Measurements from ENCODE around the gene ZBTB20. TPM values are rescaled to one million over a fixed set of nuclear protein-coding genes. Genes with fewer than 3 reads are reported as not detected.

Gene ZBTB20
- polyA plus RNA-seq, 1 of the 3 experiments (the other 2 are of a cell fraction): 0.43 TPM

DNA sequence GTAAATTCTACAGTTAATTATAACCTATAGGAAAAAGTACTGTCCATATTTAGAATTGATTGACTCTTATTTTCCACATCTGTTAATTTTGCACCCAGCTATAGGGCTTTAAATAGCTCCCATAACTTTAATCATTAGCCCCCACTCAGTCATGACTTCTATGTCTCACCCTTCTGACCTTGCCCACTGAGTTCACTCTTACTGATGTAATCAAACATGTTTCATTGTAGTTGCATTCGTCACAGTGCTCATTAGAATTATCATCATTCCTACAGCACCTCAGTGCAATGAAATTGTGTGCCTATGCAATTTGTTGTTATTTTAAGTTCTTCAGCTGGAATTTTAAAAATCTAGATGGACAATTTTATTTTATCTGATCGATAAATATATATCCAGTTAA, 701.9 kb downstream of the ZBTB20 start:
- CTCF ChIA-PET: interaction anchor here (0.8 to 1.2 kb wide), 3 partner anchors 19 to 40 kb away, joined by 3 to 5 read pairs (median 3); no protein-coding TSS in a partner anchor
- no peaks in the 10 kb centered on the region for H3K9me3 ChIP-seq
- no peaks in the 10 kb centered on the region for H3K27me3 ChIP-seq (ENCODE audit: insufficient read depth)
- POLR2A ChIA-PET: no interaction called here
- H3K4me2 ChIP-seq: no peak overlapping the region
- no peaks in the 10 kb centered on the region; the same call in 1 of the 2 replicates for H3K79me2 ChIP-seq (ENCODE audit: insufficient read depth)
- no peaks in the 10 kb centered on the region for H3K9me2 ChIP-seq
- peaks cover 6 to 44% of the 10 kb centered on the region in 2 experiments; a peak in 3 of 4 replicates for H3K4me1 ChIP-seq (ENCODE audit: control insufficient read depth in 1 of 2, insufficient read depth in 2 of 2, low read depth in 1 of 2, low read length in 1 of 2)
- peaks cover 4% of the 10 kb centered on the region for H3F3A ChIP-seq (replicated peaks; ENCODE audit: insufficient read depth)
- H3K36me3 ChIP-seq (replicated peaks in 1 of 2; ENCODE audit: control insufficient read depth in 1 of 2, insufficient read depth in 2 of 2, low read length in 1 of 2): no peaks in the 10 kb centered on the region
- 82% methylated on average over 2 of the region's 2 CpGs for WGBS (ENCODE audit: low lambda C conversion rate)
- no peak overlapping the region for H3K4me3 ChIP-seq (ENCODE audit: low read depth in 2 of 2, low read length in 1 of 2)
- no peak overlapping the region for H2AFZ ChIP-seq (ENCODE audit: low read depth)
- no peak overlapping the region for H3K9ac ChIP-seq
- no peak overlapping the region for H3K27ac ChIP-seq (ENCODE audit: low read depth in 2 of 2, low read length in 1 of 2)
- H4K20me1 ChIP-seq (ENCODE audit: insufficient read depth): peaks cover 5% of the 10 kb centered on the region; the same call in 1 of the 2 replicates
- TF ChIP-seq, protein P1, sequence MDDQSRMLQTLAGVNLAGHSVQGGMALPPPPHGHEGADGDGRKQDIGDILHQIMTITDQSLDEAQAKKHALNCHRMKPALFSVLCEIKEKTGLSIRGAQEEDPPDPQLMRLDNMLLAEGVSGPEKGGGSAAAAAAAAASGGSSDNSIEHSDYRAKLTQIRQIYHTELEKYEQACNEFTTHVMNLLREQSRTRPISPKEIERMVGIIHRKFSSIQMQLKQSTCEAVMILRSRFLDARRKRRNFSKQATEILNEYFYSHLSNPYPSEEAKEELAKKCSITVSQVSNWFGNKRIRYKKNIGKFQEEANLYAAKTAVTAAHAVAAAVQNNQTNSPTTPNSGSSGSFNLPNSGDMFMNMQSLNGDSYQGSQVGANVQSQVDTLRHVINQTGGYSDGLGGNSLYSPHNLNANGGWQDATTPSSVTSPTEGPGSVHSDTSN (IDR thresholded peaks at IDR 0.05): no peak
- TF ChIP-seq, protein P2, sequence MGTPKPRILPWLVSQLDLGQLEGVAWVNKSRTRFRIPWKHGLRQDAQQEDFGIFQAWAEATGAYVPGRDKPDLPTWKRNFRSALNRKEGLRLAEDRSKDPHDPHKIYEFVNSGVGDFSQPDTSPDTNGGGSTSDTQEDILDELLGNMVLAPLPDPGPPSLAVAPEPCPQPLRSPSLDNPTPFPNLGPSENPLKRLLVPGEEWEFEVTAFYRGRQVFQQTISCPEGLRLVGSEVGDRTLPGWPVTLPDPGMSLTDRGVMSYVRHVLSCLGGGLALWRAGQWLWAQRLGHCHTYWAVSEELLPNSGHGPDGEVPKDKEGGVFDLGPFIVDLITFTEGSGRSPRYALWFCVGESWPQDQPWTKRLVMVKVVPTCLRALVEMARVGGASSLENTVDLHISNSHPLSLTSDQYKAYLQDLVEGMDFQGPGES (IDR thresholded peaks at IDR 0.05; ENCODE audit: low read depth, low read length): no peak
- TF ChIP-seq, protein P3, sequence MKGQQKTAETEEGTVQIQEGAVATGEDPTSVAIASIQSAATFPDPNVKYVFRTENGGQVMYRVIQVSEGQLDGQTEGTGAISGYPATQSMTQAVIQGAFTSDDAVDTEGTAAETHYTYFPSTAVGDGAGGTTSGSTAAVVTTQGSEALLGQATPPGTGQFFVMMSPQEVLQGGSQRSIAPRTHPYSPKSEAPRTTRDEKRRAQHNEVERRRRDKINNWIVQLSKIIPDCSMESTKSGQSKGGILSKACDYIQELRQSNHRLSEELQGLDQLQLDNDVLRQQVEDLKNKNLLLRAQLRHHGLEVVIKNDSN (IDR thresholded peaks at IDR 0.05; ENCODE audit: borderline replicate concordance, low read depth): no peak
- TF ChIP-seq GATA2 (CRISPR knock-in tag; IDR thresholded peaks at IDR 0.05) (no peak), FOXJ3 (CRISPR knock-in tag; IDR thresholded peaks at IDR 0.05) (no peak), CHD2 (IDR thresholded peaks at IDR 0.05; ENCODE audit: low read length, partially characterized antibody) (no peak)
- DNase-seq: no peak

DNA sequence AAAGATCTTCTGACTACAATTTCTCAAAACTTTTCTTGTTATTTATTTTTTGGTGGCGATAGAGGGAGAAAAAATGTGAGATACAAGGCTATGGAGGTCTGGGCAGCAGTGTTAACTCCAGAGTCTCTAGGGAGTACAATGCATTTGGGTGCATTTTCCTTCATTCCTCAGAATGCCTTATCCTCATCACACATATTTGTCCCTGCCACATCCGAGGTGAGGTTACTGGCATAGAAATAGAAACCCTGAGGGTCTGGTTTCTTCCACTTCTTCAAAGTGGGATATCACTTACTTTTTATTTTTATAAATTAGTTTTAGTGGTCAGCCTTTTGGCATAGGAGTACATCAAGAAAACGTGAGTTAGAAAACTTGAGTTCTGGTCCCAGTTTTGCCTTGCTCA, 702.9 kb downstream of the ZBTB20 start:
- Histone ChIP-seq H3F3A (replicated peaks; ENCODE audit: insufficient read depth) (peaks cover 4% of the 10 kb centered on the region), H3K9me3 (no peaks in the 10 kb centered on the region), H3K27me3 (ENCODE audit: insufficient read depth) (no peaks in the 10 kb centered on the region), H3K9ac (no peak overlapping the region), H3K36me3 (replicated peaks in 1 of 2; ENCODE audit: control insufficient read depth in 1 of 2, insufficient read depth in 2 of 2, low read length in 1 of 2) (no peaks in the 10 kb centered on the region), H3K4me3 (ENCODE audit: low read depth in 2 of 2, low read length in 1 of 2) (no peak overlapping the region), H2AFZ (ENCODE audit: low read depth) (no peak overlapping the region), H3K79me2 (ENCODE audit: insufficient read depth) (no peaks in the 10 kb centered on the region; the same call in 1 of the 2 replicates), H3K27ac (ENCODE audit: low read depth in 2 of 2, low read length in 1 of 2) (no peak overlapping the region), H3K9me2 (no peaks in the 10 kb centered on the region), H4K20me1 (ENCODE audit: insufficient read depth) (peaks cover 5% of the 10 kb centered on the region; the same call in 1 of the 2 replicates), H3K4me2 (no peak overlapping the region), H3K4me1 (ENCODE audit: control insufficient read depth in 1 of 2, insufficient read depth in 2 of 2, low read depth in 1 of 2, low read length in 1 of 2) (peaks cover 6 to 51% of the 10 kb centered on the region in 2 experiments; a peak in 3 of 4 replicates)
- ChIA-PET POLR2A (no interaction called here), CTCF (interaction anchor here (1.0 to 2.7 kb wide), 3 partner anchors 25 to 39 kb away, joined by 3 to 11 read pairs (median 5); no protein-coding TSS in a partner anchor)
- no peak for DNase-seq
- 85% methylated on average over 3 of the region's 3 CpGs for WGBS (ENCODE audit: low lambda C conversion rate)
- TF ChIP-seq RCOR1 (IDR thresholded peaks at IDR 0.05; ENCODE audit: low read length) (no peak), JUND (IDR thresholded peaks at IDR 0.05) (no peak), ELF1 (IDR thresholded peaks at IDR 0.05) (no peak), MEF2A (IDR thresholded peaks at IDR 0.05; ENCODE audit: borderline replicate concordance, low read depth) (no peak), SIN3A (IDR thresholded peaks at IDR 0.05; ENCODE audit: borderline replicate concordance, low read depth, low read length) (no peak), NRF1 (IDR thresholded peaks at IDR 0.05; ENCODE audit: low read depth, low read length) (no peak), RXRA (IDR thresholded peaks at IDR 0.05; ENCODE audit: borderline replicate concordance, low read depth) (no peak), CHD2 (IDR thresholded peaks at IDR 0.05; ENCODE audit: low read length, partially characterized antibody) (no peak), RFX5 (IDR thresholded peaks at IDR 0.05; ENCODE audit: low read length) (no peak), EP300 (IDR thresholded peaks at IDR 0.05; ENCODE audit: borderline replicate concordance in 1 of 2, low read depth in 1 of 2, low read length in 1 of 2) (no peak), FOXJ3 (CRISPR knock-in tag; IDR thresholded peaks at IDR 0.05) (no peak), NFIC (IDR thresholded peaks at IDR 0.05; ENCODE audit: borderline replicate concordance) (no peak), TCF12 (IDR thresholded peaks at IDR 0.05) (no peak)
- TF ChIP-seq, protein P3 (IDR thresholded peaks at IDR 0.05; ENCODE audit: borderline replicate concordance, low read depth): no peak
- TF ChIP-seq, protein P4, sequence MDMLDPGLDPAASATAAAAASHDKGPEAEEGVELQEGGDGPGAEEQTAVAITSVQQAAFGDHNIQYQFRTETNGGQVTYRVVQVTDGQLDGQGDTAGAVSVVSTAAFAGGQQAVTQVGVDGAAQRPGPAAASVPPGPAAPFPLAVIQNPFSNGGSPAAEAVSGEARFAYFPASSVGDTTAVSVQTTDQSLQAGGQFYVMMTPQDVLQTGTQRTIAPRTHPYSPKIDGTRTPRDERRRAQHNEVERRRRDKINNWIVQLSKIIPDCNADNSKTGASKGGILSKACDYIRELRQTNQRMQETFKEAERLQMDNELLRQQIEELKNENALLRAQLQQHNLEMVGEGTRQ (IDR thresholded peaks at IDR 0.05; ENCODE audit: borderline replicate concordance, low read depth, low read length): no peak
- TF ChIP-seq, protein P5, sequence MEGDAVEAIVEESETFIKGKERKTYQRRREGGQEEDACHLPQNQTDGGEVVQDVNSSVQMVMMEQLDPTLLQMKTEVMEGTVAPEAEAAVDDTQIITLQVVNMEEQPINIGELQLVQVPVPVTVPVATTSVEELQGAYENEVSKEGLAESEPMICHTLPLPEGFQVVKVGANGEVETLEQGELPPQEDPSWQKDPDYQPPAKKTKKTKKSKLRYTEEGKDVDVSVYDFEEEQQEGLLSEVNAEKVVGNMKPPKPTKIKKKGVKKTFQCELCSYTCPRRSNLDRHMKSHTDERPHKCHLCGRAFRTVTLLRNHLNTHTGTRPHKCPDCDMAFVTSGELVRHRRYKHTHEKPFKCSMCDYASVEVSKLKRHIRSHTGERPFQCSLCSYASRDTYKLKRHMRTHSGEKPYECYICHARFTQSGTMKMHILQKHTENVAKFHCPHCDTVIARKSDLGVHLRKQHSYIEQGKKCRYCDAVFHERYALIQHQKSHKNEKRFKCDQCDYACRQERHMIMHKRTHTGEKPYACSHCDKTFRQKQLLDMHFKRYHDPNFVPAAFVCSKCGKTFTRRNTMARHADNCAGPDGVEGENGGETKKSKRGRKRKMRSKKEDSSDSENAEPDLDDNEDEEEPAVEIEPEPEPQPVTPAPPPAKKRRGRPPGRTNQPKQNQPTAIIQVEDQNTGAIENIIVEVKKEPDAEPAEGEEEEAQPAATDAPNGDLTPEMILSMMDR (IDR thresholded peaks at IDR 0.05): no peak

All from SK-N-SH (cell line).